NCI-H69 (cell line): ENCODE results near the gene PAPOLA.

ENCODE experiments used
- DNase-seq: peaks from one replicate; lab custom pipeline; 2025; lab: John Stamatoyannopoulos, UW

The PAPOLA gene

GRCh38 chr14:96565811-96566210, 63.6 kb downstream of the PAPOLA start:
- no peak for DNase-seq

- DNase-seq = peak; percentile 50
Observed at GRCh38 chr14:96567289-96567899, 65.2 kb downstream of the PAPOLA start.

- DNase-seq = no peak
Observed at GRCh38 chr14:96568621-96569020, 66.4 kb downstream of the PAPOLA start.

- no peak for DNase-seq
Observed at GRCh38 chr14:96571311-96571710, 69.1 kb downstream of the PAPOLA start.

- no peak for DNase-seq
Observed at GRCh38 chr14:96573473-96574100, 71.4 kb downstream of the PAPOLA start.

- DNase-seq = no peak
Observed at GRCh38 chr14:96574171-96574632, 72.0 kb downstream of the PAPOLA start.

GRCh38 chr14:96574633-96575632, 72.8 kb downstream of the PAPOLA start:
- peak; percentile 79 for DNase-seq

GRCh38 chr14:96576359-96576758, 74.2 kb downstream of the PAPOLA start:
- no peak for DNase-seq

- no peak for DNase-seq
Observed at GRCh38 chr14:96576937-96577336, 74.8 kb downstream of the PAPOLA start.

- no peak for DNase-seq
Observed at GRCh38 chr14:96578619-96579018, 76.4 kb downstream of the PAPOLA start.

GRCh38 chr14:96579358-96579757, 77.2 kb downstream of the PAPOLA start:
- no peak for DNase-seq

- DNase-seq = no peak
Observed at GRCh38 chr14:96579855-96580254, 77.7 kb downstream of the PAPOLA start.

GRCh38 chr14:96580566-96580965, 78.4 kb downstream of the PAPOLA start:
- no peak for DNase-seq

GRCh38 chr14:96581026-96581425, 78.8 kb downstream of the PAPOLA start:
- no peak for DNase-seq

GRCh38 chr14:96581902-96582301, 79.7 kb downstream of the PAPOLA start:
- DNase-seq = peak; percentile 19

GRCh38 chr14:96582411-96582961, 80.3 kb downstream of the PAPOLA start:
- DNase-seq = peak; percentile 26

- DNase-seq = no peak
Observed at GRCh38 chr14:96582995-96583394, 80.8 kb downstream of the PAPOLA start.

- DNase-seq = no peak
Observed at GRCh38 chr14:96583569-96584041, 81.4 kb downstream of the PAPOLA start.

- peak; percentile 77 for DNase-seq
Observed at GRCh38 chr14:96584199-96584906, 82.2 kb downstream of the PAPOLA start.

GRCh38 chr14:96584907-96585671, 82.9 kb downstream of the PAPOLA start:
- no peak for DNase-seq

GRCh38 chr14:96585672-96586013, 83.5 kb downstream of the PAPOLA start:
- DNase-seq = no peak
